AML-193 (cell line): ENCODE measurements around the gene FBXO3.
A peak's percentile ranks its signal among the peaks of the same experiment; 100 is the strongest.
"Not testable (repeated sequence)": the region's sequence is repeated elsewhere in the genome, so short reads cannot be mapped to it uniquely, and the experiment has no call there.

Experiments used
- DNase-seq, 2 experiments: peaks; one replicate each; lab custom pipeline; 2025; lab: John Stamatoyannopoulos, UW

The FBXO3 gene

GRCh38 chr11:33773987-33774735, at the start of gene FBXO3:
Gene FBXO3 (minus strand): TSS chr11:33774520. CDS start chr11:33774497, 23 bp downstream.
- peak in 1 of 2 experiments; percentile 5 for DNase-seq

DNA sequence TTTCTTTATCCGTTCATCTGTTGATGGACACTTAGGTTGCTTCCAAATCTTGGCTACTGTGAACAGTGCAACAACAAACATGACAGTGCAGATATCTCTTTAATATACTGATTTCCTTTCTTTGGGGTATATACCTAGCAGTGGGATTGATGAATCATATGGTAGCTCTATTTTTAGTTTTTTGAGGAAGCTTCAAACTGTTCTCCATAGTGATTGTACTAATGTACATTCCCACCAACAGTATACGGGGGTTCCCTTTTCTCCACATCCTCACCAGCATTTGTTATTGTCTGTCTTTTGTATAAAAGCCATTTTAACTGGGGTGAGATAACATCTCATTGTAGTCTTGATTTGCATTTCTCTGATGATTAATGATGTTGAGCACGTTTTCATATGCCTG, 48.7 kb upstream of the FBXO3 start:
- DNase-seq: not testable (repeated sequence)

GRCh38 chr11:33819278-33820035, 45.1 kb upstream of the FBXO3 start:
- DNase-seq: no peak

- DNase-seq: peak; percentile 39 to 58
These were observed 34.0 kb upstream of the FBXO3 start for GRCh38 chr11:33808228-33808828.

GRCh38 chr11:33804471-33804870, 30.2 kb upstream of the FBXO3 start:
- DNase-seq: no peak

DNA sequence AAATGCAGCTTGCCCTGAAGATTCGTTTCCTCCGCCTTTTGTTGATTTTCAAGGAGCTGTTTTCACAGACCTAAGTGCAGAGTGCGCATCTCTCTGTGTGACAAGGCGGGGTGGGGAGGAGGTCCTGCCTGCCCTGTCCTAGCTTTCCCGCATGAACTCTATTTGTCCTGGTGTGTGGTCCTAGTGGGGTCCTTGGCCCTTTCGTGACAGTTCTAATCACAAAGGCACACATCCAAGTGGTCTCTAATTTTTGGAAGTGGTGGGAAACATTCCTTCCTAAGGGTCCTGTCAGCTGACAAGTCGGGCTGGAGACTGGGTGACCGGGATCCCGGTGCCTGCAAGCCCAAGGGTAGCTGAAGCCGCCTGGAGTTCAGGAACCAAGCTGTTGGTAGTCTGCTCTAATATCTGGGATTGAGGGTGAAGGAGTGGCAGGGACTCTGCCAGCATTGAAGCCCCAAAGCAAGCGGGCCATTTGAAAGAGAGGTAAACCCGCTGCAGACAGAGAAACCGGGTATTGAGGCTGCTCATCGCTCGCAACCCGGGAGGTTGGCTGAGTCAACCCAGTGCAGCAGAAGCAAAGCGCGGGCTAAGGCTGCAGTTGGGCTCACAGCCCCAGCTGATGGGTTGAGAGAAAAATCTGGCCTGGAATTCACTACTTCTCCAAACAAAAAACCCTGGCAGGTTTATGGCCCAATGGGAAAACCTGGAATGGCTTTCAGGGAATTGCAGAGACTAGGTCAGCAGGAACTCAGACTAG, 28.1 kb upstream of the FBXO3 start:
- DNase-seq: no peak

DNA sequence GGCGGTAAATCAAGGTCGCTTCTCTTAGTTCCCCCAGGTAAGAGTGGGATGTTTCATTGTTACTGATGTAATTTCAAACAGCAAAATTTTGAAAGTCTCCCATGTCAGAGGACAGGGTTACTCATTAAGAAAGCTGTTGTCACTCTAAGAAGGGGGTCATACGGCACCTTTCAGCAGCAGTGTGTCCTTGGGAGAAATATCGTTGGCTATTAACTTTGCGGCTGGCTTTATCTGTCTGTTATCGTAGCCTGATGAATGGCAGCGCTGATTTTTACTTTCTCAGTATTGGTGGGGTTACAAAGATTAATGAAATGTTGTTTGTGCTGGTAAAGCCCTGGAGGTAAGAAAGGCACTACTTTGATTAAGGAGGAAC, 27.5 kb upstream of the FBXO3 start:
- DNase-seq: no peak

DNA sequence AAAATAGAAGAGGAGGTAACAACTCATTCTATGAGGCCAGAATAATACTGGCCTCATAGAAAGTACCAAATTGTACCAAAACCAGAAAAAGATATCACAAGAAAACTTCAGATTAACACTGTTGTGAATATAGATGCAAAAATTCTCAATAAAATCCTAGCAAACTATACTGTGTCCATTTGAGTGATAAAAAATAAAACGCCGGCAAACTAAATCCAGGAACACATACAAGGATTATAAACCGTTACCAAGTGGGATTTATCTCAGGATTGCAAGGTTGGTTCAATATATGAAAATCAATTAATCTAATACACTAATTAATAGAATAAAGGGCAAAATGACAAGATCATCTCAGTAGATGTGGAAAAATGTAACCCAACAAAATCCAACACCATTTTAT, 23.6 kb upstream of the FBXO3 start:
- no peak for DNase-seq

GRCh38 chr11:33790040-33790439, 15.7 kb upstream of the FBXO3 start:
- DNase-seq: no peak

DNA sequence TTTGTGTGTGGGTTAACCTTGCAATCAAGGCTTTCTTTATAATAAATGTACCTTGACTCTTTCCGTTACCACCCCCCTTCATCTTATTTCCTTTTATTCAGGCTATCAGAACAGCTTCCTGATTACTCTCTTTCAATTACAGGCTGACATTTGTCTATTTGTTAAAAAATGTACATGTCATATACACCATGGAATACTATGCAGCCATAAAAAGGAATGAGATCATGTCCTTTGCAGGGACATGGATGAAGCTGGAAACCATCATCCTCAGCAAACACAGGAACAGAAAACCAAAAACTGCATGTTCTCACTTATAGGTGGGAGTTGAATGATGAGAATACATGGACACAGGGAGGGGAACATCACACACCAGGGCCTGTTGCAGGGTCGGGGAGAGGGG, 13.8 kb upstream of the FBXO3 start:
- DNase-seq: not testable (repeated sequence)

DNA sequence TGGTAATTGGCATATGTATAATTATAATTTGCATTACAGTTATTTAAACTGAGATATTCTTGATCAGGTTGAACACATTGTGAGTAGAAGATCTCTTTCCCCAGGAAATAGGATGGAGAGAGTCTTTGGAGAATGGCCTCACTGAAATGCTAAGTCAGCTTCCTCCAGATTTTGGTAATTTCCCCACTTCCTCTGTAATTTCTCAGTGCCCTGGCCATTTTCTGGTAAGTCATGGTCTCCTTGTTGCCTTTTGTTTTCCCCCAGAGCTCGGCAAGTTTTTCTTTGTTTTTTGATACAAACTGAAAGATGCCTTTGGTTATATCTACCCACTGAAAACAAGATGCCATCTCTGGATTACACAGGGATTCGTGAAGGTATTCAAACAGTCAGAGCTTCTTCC, 12.8 kb upstream of the FBXO3 start:
- no peak for DNase-seq

- no peak for DNase-seq
These were observed 11.3 kb upstream of the FBXO3 start for GRCh38 chr11:33785609-33786008.

DNA sequence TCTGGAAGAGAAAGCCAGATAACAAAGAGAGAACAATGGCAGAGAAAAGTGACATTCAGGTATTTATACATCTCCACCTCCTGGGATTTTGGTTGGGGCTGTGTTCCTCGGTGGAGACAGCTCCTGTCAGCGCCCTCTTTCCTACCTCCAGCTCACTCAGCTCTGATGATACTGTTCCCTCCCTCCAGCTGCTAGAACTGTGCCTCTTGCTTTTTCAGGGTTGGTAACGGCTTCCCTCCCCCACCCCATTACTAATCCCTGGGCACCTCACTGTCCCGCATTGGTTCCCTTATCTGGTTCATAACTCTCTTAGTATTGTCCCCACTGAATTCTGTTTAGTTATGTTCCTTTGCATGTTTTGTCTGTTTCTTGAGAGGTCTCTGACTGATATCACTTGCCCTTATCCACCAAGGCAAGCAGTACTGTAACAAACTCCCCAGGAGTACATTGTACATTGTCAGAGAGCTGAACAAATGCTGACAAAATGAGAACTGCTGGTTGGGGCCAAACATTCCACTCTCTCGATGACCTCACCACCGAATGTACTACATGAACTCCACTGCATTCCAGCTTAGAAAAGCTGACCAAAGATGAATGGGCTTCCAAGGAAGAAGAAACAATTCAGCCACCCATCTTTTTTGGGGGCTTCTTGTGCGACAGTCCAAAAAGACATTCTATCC, 5.7 kb upstream of the FBXO3 start:
- DNase-seq: no peak

DNA sequence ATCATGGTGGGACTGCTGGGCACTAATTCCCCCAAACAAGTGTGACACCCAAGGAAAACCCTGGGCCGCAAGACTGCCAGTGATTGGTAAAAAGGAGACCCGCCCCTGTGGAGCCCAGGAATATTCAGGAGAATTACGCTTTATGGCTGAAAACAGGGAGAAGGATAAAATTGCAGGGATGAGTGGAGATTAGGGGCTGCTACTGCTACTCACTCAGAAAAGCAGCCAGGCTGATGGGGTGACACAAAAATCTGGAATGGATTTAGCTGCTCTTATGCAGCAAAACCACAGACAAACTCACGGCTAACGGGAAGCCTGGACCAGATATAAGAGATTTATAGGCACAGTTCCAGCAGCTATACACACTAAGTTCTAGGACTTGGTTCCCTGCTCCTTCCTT, 4.4 kb upstream of the FBXO3 start:
- DNase-seq: no peak

GRCh38 chr11:33777906-33778305, 3.6 kb upstream of the FBXO3 start:
- DNase-seq: no peak

GRCh38 chr11:33775832-33776470, 1.6 kb upstream of the FBXO3 start:
- DNase-seq: no peak

DNA sequence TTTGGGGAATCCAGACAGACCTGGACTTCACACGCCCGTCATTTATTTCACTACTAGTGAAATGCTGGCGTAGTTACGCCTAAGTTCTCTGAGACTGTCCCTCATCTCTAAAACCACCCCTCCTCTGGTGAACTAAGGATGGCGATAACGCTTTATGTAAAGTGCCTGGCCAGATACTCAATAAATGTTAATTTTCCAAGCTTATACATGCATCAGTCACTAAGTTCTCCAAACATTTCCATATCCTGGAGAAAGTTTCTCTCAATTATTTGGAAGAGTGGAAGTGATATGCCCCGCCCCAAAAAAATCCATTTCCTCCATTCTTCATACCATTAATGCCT, 1.1 kb upstream of the FBXO3 start:
- DNase-seq: no peak

- no peak for DNase-seq
These were observed 581 bp upstream of the FBXO3 start for GRCh38 chr11:33774736-33775466.

DNA sequence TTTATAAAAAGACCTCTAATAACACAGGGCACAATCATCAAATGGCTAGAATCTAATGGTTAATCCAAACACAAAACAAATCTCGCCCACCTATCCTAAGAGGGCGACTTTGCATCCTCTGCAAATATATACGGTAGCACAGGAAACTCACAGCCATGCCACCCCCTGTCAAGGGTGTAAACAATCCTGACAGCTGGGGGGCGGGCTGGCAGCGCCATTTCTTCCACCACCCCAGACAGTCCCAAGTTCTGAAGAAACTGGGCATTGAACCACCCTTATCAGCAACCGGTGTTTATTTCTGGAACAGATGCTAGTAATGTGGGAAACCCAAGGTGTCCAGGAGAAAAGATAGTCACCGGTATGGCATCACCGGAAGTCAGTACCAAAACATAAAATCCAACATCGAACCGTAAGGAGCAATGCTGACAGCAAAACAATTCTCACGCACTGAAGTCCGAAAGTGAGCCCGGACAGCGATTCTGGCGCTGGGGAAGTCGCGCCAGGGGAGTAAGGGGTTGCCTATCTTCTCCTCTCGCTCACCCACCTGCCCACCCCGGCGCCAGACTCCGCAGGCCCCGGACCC, 825 bp downstream of the FBXO3 start:
- DNase-seq: no peak

DNA sequence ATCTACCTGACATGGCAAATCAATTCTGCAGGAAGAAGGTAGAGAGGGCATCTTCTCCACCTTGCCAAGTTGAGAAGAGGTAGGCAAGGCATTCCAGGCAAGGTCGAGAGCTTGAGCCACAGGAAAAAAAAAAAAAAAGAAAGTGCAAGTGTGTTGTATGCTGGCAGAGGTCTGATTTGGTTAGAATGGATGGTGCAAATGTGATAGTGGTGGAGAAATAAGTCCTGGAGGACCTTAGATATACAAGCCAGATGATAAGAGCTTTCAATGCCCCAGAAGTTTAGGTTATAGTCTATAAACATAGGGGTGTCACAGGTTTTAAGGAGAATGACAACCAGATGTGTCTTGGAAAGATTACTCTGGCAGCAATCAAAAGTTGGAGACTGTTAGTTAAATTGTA, 1.4 kb downstream of the FBXO3 start:
- no peak for DNase-seq
